IPS DF 19.7 (cell line): ENCODE results near the gene HAUS1.
A peak's percentile ranks its signal among the peaks of the same experiment; 100 is the strongest.
"Not testable (repeated sequence)": the region's sequence is repeated elsewhere in the genome, so short reads cannot be mapped to it uniquely, and the experiment has no call there.

Experiments
- DNase-seq: peaks from one replicate; pipeline ENCODE4 v3.0.0-alpha.2; 2013; ENCODE audit warnings: low read depth, low spot score

The HAUS1 gene

GRCh38 chr18:46156843-46157242 is 52.7 kb downstream of the HAUS1 start:
- DNase-seq = no peak

DNA sequence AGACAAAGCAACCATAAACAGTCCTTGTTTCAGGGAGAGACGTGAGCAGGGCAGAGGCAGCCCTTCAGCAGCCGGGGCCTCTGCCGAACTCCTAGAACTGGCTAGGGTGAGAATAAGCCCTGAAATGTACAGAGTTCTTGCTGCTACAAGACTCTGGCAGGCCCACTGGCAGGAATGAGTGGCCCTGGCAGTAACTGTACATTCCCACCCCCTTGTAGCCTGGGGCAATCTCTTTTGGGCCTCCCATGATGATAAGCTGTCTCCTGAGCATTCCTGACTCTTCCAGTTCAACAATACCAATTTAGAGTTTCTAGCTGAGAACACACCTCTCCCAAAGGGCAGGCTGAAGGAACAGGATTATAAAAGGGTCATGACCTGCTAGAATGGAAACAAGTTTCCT is 54.3 kb downstream of the HAUS1 start:
- no peak for DNase-seq

GRCh38 chr18:46160050-46160798 is 56.0 kb downstream of the HAUS1 start:
- no peak for DNase-seq

- not testable (repeated sequence) for DNase-seq
These were observed 56.7 kb downstream of the HAUS1 start for GRCh38 chr18:46160840-46161239.

DNA sequence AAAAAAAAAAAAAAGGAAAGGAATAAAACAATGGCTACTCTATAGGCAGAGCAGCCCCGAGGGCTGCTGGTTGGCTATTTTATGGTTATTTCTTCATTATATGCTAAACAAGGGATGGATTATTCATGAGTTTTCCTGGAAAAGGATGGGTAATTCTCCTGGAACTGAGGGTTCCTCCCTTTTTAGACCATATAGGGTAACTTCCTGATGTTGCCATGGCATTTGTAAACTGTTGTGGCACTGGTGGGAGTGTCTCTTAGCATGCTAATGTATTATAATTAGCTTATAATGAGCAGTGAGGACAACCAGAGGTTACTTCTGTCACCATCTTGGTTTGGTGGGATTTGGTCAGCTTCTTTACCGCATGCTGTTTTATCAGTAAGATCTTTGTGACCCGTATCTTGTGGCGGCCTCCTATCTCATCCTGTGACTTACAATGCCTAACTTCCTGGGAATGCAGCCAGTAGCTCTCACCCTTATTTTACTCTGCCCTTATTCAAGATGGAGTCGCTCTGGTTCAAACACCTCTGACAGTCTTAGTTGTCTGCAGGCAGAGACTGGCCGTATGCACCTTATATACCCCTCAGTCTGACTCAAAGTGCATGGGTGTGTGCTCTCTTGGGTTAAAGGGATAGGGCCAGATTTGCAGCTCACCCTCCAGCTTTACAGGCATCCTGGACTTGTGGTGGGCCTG is 57.7 kb downstream of the HAUS1 start:
- no peak for DNase-seq

DNA sequence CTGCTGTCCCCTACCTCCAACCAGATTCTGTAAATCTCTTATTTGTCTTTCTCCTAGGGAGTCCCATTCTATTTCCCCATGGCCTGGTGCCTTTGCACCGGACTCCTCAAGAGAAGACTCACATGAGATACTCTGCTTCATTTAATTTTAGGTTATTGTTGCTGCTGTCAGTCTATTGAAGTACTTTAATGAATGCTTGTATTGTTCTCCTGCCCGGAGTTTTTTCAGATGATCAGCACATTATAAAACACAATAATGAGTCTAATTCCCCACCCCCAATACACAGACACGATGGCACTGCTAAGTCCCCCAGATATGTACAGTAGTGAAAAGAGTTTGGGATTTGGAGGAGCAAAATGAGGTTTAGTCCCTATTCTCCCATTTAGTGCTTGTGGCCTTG is 58.9 kb downstream of the HAUS1 start:
- DNase-seq = no peak

GRCh38 chr18:46163941-46164499 is 59.8 kb downstream of the HAUS1 start:
- DNase-seq = no peak

DNA sequence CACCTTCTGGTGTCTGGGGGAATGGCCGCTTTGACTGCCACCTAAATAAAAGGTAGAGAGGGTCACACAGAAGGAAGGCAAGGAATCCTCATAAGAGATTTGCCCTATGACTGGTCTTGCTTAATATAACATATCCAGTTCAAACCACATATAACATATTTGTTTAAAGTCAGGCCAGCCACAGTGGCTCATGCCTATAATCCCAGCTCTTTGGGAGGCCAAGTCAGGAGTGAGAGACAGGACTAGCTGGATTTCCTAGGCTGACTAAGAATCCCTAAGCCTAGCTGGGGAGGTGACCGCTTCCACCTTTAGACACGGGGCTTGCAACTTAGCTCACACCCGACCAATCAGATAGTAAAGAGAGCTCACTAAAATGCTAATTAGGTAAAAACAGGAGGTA is 60.3 kb downstream of the HAUS1 start:
- DNase-seq = not testable (repeated sequence)

DNA sequence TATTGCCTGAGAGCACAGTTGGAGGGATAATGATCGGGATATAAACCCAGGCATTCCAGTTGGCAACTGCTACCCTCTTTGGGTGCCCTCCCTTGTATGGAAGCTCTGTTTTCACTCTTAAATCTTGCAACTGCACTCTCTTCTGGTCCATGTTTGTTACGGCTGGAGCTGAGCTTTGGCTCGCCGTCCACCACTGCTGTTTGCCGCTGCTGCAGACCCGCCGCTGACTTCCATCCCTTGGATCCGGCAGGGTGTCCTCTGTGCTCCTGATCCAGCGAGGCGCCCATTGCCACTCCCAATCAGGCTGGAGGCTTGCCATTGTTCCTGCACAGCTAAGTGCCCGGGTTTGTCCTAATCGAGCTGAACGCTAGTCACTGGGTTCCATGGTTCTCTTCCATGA is 60.7 kb downstream of the HAUS1 start:
- DNase-seq = no peak

DNA sequence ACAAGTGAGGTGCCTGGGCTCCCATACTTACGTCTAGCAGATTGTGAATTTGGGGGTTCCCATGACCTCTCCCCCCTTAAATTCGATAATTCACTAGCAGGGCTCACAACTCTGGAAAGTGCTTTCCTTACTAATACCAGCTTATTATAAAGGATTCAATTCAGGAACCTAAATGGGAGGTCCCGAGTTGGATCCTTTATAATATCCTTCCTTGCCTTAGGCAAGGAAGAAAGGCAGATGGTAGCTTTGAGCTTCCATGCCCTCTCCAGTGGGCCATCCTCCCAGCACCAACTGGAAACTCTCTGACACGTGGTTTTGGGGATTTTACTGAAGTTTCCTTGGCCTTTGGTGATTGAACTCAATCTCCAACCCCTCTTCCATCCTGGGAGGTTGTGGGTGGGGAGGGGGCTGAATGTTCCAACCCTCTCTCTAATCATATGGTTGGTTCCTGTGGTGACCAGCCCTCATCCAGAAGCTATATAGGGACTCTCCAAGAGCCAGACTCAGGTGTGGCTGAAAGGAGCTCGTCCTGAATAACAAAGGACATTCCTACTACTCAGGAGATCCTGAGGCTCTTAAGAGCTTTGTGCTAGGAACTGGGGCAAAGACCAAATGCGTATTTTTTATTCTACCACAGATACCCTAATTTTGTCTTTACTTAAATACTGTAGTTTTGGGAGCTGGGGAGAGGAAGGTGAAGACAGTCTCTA is 62.2 kb downstream of the HAUS1 start:
- DNase-seq = peak; percentile 79

DNA sequence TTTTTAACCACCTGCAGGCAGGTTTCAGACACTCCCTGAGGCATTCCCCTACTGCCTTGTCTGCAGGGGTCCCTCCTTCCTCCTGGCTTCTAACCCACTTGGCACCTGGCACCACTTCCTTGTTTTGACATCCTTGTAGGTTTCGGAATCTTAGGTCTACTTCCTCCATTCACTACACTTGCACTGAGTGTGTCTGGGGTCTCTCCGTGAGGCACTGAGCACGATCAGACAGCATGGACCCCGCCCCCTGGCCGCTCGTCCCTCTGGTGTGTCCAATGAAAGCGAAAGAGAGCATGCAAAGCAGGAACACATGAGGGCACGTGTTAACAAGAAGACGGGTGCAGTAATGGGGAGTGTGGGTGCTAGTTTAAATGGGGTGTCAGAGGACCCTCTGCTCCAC is 63.8 kb downstream of the HAUS1 start:
- no peak for DNase-seq

GRCh38 chr18:46169464-46169941 is 65.3 kb downstream of the HAUS1 start:
- no peak for DNase-seq

DNA sequence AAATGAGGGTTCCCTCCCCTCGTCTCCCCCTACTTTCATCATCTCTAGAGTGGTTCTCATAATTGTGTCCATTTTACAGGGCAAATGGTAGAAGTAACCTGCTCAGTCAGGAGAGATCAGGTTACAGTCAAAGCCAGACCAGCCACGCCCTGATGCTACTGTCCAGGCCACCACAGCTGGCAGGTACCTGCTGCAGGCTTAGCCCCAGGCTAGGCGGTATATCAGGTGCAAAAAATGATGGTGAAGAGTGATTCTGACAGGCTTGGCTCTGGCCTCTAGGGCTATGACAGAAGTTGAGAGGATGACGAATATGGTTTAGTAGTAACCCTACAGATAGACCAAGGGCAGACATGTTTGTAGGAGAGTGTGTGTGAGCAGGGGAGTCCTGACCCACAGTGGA is 67.1 kb downstream of the HAUS1 start:
- no peak for DNase-seq

DNA sequence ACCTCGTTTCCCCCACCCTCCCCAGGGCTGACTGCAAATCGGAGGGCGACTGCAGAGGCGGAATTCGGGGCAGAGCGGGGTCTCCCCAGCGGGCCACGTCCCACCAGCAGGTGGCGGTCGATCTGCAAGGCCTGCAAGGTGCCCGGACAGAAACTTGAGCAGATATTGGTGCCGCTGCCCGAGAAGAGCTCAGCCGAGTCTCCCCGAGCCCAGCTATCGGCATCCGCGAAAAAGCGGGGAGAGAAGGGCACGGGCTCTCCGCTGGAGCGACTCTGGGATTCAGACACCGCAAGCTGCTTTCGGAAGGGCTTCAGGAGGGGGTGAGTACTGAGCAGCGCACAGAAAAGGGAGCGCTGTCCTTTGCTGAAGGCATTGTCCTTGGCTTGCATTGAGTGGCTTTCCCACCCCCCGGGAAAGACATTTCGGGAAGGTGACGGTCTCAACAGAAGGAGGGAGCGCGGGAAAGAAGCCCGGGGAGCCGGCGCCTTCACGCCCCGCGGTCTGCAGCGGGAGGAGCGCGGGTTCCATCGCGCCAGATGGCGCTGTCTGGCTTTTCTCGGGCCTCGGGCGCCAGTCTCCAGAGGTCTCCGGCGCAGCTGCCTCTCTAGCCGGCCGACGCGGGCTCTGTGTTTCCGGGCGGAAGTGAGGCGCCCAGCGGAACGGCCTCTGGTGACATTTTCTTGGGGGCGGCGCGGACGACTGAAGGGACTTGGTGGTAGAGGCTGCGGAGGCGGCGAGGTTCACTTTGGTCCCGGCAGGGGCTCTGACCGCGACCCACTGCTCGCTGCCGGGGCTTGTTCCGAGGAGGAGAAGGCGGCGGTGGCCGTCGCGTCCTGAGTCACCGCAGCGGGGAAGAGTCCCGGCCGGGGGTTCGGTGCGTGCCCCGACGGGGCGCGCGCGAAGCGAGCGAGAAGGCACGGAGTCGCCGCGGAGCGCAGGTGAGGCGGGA is 69.5 kb downstream of the HAUS1 start:
- peak; percentile 69 for DNase-seq

DNA sequence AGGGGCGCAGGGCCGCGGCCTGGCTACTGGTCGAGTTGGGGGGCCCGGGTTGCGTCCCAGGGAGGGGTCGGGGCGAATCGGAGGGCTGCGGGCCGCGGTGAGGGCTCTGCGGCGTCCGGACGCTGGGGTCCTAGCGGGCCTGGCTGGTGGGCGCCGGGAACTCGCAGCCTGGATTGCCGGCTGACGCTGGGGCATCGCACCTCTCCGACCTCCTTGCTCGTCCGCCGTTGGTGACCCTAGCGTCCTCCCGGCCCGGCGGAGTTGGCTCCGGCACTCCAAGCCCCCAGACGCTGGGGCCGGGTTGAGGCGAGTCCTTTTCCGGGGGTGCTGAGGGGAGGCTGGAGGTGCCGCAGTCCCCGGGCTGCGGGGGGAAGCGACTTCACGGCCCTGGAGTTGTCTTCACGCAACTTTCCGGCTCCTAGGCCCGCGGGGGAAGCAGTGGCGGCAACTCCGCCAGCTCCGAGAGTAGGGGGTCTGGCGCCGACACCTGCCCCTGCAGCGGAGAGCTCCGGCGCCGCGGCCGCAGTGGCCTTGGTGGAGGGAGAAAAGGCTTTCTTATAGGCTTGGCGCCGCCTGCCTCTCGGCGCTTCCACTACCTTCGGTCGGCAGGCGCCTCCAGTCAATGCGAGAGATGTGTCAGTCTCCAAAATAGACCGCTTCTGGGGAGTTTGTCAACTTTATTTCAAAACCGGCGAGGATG is 70.3 kb downstream of the HAUS1 start:
- no peak for DNase-seq

GRCh38 chr18:46176001-46176400 is 71.8 kb downstream of the HAUS1 start:
- DNase-seq = no peak
